Natural killer cell (primary cell): Measurements from ENCODE around the gene BCL2. TPM values are rescaled to one million over a fixed set of nuclear protein-coding genes. Genes with fewer than 3 reads are reported as not detected.
A peak's percentile ranks its signal among the peaks of the same experiment; 100 is the strongest.

Experiments used
- ATAC-seq, 3 donors: fragments of 150-1000 bp in 2 of 3; fragments of 200-7000 bp in 1 of 3; cut with Tn5 transposase; 1 replicate in 1 of 3; 2 replicates in 2 of 3; pipeline ENCODE4 v1.10.0; 2021; ENCODE audit warnings: mild to moderate bottlenecking in 2 of 3, moderate library complexity in 2 of 3
- DNase-seq, 2 donors: peaks; one replicate each; pipeline versions ENCODE4 v3.0.0 to v3.0.0-alpha.2; 2013 to 2021; ENCODE audit warnings: mixed read lengths in 1 of 2
- H3K27ac ChIP-seq: one replicate; pipeline ENCODE4 v1.5.1; 2013; ENCODE audit warnings: mild to moderate bottlenecking, low read length
- H3K27me3 ChIP-seq: one replicate; pipeline ENCODE4 v1.6.1; 2013; ENCODE audit warnings: low read length; ENCODE audit not compliant: control insufficient read depth, insufficient read depth
- H3K36me3 ChIP-seq: one replicate; pipeline ENCODE4 v1.6.1; 2013; ENCODE audit warnings: low read length; ENCODE audit not compliant: control insufficient read depth, insufficient read depth
- H3K4me1 ChIP-seq: one replicate; pipeline ENCODE4 v1.6.1; 2013; ENCODE audit warnings: low read length; ENCODE audit not compliant: control insufficient read depth, insufficient read depth
- H3K4me3 ChIP-seq: one replicate; pipeline ENCODE4 v1.5.1; 2013; ENCODE audit warnings: low read length
- H3K9me3 ChIP-seq: one replicate; pipeline ENCODE4 v1.6.1; 2013; ENCODE audit warnings: low read length; ENCODE audit not compliant: control insufficient read depth, insufficient read depth
- H3K27ac Mint-ChIP-seq, 2 donors: one replicate each; pipeline ENCODE4 v1.8.0; 2022; ENCODE audit warnings: mild to moderate bottlenecking in 2 of 2, mixed read lengths in 2 of 2, moderate library complexity in 1 of 2
- H3K27me3 Mint-ChIP-seq, 2 donors: one replicate each; pipeline ENCODE4 v1.8.0; 2022; ENCODE audit warnings: low read depth in 2 of 2, mixed read lengths in 2 of 2
- H3K36me3 Mint-ChIP-seq: one replicate; pipeline ENCODE4 v1.8.0; 2022; ENCODE audit warnings: mixed read lengths
- H3K4me1 Mint-ChIP-seq, 2 donors: one replicate each; pipeline ENCODE4 v1.8.0; 2022; ENCODE audit warnings: mixed read lengths in 2 of 2
- H3K4me3 Mint-ChIP-seq: one replicate; pipeline ENCODE4 v1.8.0; 2022; ENCODE audit warnings: mild to moderate bottlenecking, moderate library complexity, mixed read lengths
- H3K9me3 Mint-ChIP-seq, 2 donors: one replicate each; pipeline ENCODE4 v1.8.0; 2022; ENCODE audit warnings: mixed read lengths in 2 of 2
- WGBS: methylation state at CpG from one replicate; pipeline ENCODE4 v1.1.7; 2013; ENCODE audit warnings: missing lambda C conversion rate; ENCODE audit not compliant: insufficient coverage; 5-methylcytosine and 5-hydroxymethylcytosine counted together
- intact Hi-C: fragments of 100-400 bp; cut with micrococcal nuclease; formaldehyde crosslinking; loops from one replicate; pipeline ENCODE4 v1.14.2; 2022
- total RNA-seq, 4 donors: library from RNA; stranded (reverse); fragments of 120-200 nt in 1 of 4; gene quantifications; one replicate each; pipeline versions ENCODE4 v1.2.3 to v1.2.4, GENCODE V29; 2013 to 2022
- TF ChIP-seq, protein P1 (sequence below): fragments of 200-600 bp; IDR thresholded peaks from one replicate; pipeline ENCODE4 v1.8.0; 2022; ENCODE audit warnings: antibody characterized with exemption

BCL2 gene
- total RNA-seq, 3 donors from 2014 or later (not counting 1 experiment from before 2014, with no cell fraction given): 28.2 to 64.2 (median 33.4) TPM

DNA sequence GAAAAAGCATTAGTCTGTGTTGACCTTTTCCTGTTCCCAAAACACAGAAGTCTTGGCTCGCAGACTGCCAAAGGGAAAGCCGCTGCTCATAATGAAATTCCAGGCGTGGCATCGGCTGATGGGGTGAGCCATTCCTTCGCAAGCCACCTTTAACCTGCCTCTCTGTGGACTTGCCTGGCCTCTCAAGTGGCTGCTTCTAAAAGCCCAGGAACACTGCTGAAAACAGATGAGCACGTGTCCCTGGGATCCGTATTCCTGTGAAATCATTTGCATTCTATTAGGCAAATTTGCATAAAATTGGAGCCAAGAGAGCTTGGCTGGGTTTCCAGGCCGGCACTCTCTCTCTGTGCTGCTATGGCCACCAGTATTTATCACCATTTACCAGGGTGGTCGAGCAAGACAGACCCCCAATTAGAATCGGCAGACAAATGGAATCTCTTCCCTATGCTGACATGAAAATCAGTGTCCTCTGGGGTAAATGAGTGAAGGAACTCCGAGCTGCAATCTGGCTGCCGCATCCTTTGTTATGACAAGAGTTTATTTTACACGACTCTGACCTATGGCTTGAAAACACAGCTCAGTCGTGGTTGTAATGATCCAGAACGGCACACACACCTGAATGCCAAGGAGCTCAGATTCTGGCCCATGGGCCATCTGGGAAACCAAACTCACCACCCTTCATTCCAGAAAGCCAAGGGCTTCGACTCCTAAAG is 21.7 kb downstream of the BCL2 start:
- intact Hi-C loops: no loop called here
- Mint-ChIP-seq H3K36me3 (no peaks in the 10 kb centered on the region), H3K9me3 (no peaks in the 10 kb centered on the region), H3K27me3 (no peaks in the 10 kb centered on the region), H3K4me3 (no peak overlapping the region), H3K27ac (peak overlapping the region; percentile 90 to 95), H3K4me1 (peaks cover 52 to 56% of the 10 kb centered on the region in 2 donors)
- no peaks in the 10 kb centered on the region for H3K9me3 ChIP-seq
- ATAC-seq: no peak
- TF ChIP-seq, protein P1, sequence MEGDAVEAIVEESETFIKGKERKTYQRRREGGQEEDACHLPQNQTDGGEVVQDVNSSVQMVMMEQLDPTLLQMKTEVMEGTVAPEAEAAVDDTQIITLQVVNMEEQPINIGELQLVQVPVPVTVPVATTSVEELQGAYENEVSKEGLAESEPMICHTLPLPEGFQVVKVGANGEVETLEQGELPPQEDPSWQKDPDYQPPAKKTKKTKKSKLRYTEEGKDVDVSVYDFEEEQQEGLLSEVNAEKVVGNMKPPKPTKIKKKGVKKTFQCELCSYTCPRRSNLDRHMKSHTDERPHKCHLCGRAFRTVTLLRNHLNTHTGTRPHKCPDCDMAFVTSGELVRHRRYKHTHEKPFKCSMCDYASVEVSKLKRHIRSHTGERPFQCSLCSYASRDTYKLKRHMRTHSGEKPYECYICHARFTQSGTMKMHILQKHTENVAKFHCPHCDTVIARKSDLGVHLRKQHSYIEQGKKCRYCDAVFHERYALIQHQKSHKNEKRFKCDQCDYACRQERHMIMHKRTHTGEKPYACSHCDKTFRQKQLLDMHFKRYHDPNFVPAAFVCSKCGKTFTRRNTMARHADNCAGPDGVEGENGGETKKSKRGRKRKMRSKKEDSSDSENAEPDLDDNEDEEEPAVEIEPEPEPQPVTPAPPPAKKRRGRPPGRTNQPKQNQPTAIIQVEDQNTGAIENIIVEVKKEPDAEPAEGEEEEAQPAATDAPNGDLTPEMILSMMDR: no peak
- no peaks in the 10 kb centered on the region for H3K27me3 ChIP-seq
- WGBS: 91% methylated on average over 16 of the region's 16 CpGs
- H3K4me3 ChIP-seq: no peak overlapping the region
- peaks cover 42% of the 10 kb centered on the region for H3K4me1 ChIP-seq
- H3K27ac ChIP-seq: peak overlapping the region; percentile 28
- peaks cover 5% of the 10 kb centered on the region for H3K36me3 ChIP-seq
- DNase-seq: no peak

- Mint-ChIP-seq H3K27ac (peak overlapping the region in 1 of 2 donors; percentile 72), H3K9me3 (no peaks in the 10 kb centered on the region), H3K36me3 (no peaks in the 10 kb centered on the region), H3K4me3 (no peak overlapping the region), H3K4me1 (peaks cover 13 to 17% of the 10 kb centered on the region in 2 donors), H3K27me3 (no peaks in the 10 kb centered on the region)
- Histone ChIP-seq H3K4me3 (no peak overlapping the region), H3K27me3 (no peaks in the 10 kb centered on the region), H3K4me1 (peaks cover 47% of the 10 kb centered on the region), H3K27ac (peak overlapping the region; percentile 49), H3K9me3 (no peaks in the 10 kb centered on the region), H3K36me3 (peaks cover 5% of the 10 kb centered on the region)
- DNase-seq (no peak), ATAC-seq (no peak)
- intact Hi-C loops: no loop called here
- TF ChIP-seq, protein P1: no peak
- 96% methylated on average over 4 of the region's 4 CpGs for WGBS
Measured at GRCh38 chr18:63293935-63294334, 25.6 kb downstream of the BCL2 start.

GRCh38 chr18:63292831-63293683 is 26.5 kb downstream of the BCL2 start:
- Histone ChIP-seq H3K27ac (peak overlapping the region; percentile 49), H3K4me3 (no peak overlapping the region), H3K4me1 (peaks cover 40% of the 10 kb centered on the region), H3K36me3 (peaks cover 3% of the 10 kb centered on the region), H3K9me3 (no peaks in the 10 kb centered on the region), H3K27me3 (no peaks in the 10 kb centered on the region)
- H3K4me1 Mint-ChIP-seq: peaks cover 4 to 9% of the 10 kb centered on the region in 2 donors
- WGBS: 13% methylated on average over 10 of the region's 11 CpGs
- intact Hi-C loops: no loop called here
- no peaks in the 10 kb centered on the region for H3K9me3 Mint-ChIP-seq
- DNase-seq: peak in 1 of 2 donors; percentile 43
- H3K27ac Mint-ChIP-seq: peak overlapping the region; percentile 7 to 72
- peak; percentile 62 to 73 (median 64) for ATAC-seq
- H3K27me3 Mint-ChIP-seq: no peaks in the 10 kb centered on the region
- no peaks in the 10 kb centered on the region for H3K36me3 Mint-ChIP-seq
- peak overlapping the region; percentile 3 for H3K4me3 Mint-ChIP-seq
- TF ChIP-seq, protein P1: no peak
